ENCODE results near the gene OPCML.

DNA sequence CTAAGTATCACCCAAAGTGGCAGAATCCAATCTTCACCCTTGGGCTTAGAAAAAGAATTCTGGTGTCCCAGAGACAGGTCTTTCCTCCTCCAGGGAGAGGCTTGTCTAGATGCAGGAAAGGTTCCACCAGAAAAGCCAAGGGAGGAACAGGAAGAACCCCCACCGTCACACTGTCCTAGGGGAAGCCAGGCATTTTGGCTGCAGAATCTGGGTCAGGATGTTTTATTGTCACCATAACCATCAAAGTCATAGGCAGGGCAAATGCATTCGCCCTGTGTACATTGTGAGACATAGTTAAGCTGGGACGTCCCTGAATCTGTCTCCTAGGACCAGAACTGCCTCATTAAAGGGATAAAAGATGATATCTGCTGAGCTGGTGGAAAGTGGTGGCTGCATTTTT, 590.5 kb downstream of the OPCML start:
- no peak for TF ChIP-seq CTCF (IDR thresholded peaks at IDR 0.05; ENCODE audit: insufficient read depth, low read length)
- no peak for TF ChIP-seq POLR2AphosphoS5 (IDR thresholded peaks at IDR 0.05; ENCODE audit: low read depth)
- TF ChIP-seq GABPA (IDR thresholded peaks at IDR 0.05; ENCODE audit: low read depth): no peak

All from HL-60 (cell line).